NCI-H1417 treated with DMSO at 0.1 percent for 48 hours (cell line): ENCODE results near the gene STRC.
"Not testable (repeated sequence)": the region's sequence is repeated elsewhere in the genome, so short reads cannot be mapped to it uniquely, and the experiment has no call there.

Experiments used
- DNase-seq: peaks from one replicate; lab custom pipeline; 2025; lab: John Stamatoyannopoulos, UW

STRC gene

DNA sequence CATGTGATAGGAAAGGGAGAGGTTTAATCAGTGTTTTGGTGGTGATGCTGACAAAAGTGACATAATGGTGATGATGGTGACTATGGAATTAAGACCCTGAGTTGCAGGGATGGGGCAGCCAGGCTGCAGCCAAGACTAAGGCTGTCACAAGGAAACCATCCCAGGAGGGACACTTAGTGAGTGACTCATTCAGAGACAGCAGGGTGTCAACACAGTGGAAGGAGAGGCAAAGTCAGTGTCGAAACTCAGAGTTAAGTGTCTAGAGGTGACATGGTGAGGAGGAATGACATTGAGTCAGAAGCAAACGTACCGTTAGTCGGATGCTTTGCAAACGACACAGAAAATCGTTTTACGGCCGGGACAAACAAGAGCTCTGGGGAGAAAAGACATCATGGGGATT lies 54.8 kb downstream of the STRC start:
- DNase-seq: not testable (repeated sequence)

DNA sequence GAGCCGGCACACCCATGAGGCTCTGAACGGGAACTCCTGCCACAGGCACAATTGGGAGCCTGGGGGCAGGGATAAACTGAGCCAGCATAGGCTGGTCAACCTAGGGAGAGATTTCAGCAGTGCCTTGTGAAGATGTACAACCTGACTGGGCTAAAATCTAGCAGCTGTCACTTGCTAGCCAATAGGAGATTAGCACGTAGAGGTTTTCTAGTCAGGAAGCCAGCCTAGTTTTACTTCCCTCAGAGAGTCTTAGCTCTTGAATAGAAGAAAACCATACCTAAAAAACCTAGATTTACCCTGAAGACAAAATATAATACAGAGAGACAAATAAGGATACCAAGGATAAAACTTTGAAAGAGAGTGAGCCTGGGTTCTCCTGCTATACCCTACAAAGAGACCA lies 55.8 kb downstream of the STRC start:
- not testable (repeated sequence) for DNase-seq

GRCh38 chr15:43552986-43553385 lies 65.6 kb downstream of the STRC start:
- no peak for DNase-seq

DNA sequence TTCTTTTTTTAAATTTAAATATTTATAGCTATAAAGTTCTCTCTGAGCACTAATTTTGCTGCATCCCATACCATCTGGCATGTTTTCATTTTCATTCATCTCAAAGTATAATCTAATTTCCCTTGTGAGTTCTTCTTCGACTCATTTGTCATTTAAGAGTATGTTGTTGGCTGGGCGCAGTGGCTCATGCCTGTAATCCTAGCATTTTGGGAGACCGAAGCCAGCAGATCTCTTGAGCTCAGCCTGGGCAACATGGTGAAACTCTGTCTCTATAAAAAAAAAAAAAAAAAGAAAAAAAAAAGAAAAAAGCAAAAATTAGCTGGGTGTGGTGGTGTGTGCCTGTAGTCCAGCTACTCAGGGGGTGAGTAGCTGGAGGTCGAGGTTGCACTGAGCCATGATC lies 66.3 kb downstream of the STRC start:
- no peak for DNase-seq

DNA sequence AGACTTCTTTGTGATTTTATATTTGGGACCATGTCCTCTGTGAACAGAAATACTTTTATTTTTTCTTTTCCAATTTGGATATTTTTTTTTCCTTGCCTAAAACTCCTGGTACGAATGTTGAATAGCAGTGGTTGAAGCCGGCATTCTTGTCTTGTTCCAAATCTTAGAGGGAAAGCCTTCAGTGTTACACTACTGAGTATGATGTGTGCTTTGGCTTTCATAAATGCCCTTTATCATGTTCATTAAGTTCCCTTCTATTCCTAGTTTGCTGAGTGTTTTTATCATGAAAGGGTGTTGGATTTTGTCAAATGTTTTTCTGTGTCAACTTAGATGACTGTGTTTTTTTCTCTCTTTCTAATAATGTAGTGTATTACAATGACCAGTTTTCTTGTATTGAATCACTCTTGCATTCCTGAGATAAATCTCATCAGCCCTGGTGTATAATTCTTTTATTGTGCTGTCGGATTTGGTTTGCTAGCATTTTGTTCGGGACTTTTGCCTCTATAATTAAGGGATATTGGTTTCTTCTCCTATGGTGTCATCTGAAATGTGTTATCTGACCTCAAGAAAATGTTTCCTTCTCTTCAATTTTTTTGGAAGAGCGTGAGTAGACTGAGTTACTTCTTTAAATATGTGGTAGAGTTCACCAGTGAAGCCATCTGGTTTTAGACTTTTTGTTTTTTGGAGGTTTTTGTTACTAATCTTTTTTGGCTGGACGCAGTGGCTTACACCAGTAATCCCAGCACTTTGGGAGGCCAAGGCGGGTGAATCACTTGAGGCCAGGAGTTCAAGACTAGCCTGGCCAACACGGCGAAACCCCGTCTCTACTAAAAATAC lies 67.9 kb downstream of the STRC start:
- DNase-seq: no peak
